HG02623 (cell line): ENCODE results near the gene SUCLA2.

Source experiments
- ATAC-seq: cut with Tn5 transposase; IDR thresholded peaks from one replicate; pipeline ENCODE4 v1.9.1; 2021; ENCODE audit warnings: moderate library complexity; ENCODE audit not compliant: unreplicated experiment

SUCLA2 gene

DNA sequence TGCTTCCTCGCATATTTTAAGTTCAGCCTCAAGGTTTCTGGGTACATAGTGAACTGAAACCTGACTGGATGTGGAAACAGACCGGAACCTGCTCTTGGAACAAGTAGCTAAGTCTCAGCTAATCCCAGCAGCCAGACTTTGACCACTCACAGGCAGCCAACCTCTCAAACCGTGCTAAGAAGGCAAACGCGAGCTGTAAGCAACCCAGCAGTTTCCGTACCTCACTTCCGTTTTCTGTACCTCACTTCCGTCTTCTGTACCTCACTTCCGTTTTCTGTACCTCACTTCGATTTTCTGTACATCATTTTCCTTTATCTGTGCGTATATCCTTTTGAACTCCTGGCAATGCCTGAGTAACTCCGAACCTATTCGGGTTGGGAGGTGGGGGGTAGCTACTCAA lies 96.8 kb downstream of the SUCLA2 start:
- no peak for ATAC-seq

DNA sequence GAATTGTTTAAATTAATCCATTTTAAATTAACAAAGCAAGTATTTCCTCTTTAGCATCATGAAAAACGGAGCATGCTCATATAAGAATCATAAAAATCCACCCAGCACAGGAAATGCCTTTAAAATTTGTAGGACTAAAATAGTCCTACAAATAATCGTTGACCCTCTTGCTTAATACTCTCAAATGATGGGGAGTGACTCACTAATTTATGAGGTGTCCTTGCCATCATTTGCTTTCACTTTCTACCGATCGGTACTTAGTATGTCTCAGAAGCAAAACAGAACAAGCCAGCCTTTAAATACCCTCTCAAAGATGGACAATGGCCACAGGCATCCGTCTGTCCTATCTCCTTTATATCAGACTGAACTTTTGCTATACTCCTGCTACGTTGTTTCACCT lies 97.2 kb downstream of the SUCLA2 start:
- ATAC-seq: no peak

DNA sequence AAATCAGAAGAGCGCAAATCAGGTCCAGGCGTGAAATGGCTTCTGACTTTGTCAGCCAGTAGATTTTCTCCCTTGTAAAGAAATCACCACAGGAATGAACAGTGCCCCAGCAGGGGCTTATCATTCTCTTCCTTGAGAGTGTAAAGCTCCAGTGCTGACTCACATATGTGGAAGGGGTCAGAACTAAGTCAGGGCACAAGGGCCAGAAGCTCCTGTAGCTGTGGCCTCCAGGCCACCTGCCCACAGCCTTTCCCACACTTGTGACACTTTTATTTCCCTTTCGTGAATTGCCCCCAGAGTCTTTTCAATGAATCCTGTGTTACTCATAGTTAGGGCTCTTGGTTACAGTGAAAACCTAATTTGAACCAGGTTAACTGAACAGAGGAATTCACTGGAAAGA lies 99.6 kb downstream of the SUCLA2 start:
- ATAC-seq: no peak

- no peak for ATAC-seq
These were observed 103.0 kb downstream of the SUCLA2 start for GRCh38 chr13:47898080-47898479.

GRCh38 chr13:47897411-47898050 lies 103.5 kb downstream of the SUCLA2 start:
- ATAC-seq: no peak

DNA sequence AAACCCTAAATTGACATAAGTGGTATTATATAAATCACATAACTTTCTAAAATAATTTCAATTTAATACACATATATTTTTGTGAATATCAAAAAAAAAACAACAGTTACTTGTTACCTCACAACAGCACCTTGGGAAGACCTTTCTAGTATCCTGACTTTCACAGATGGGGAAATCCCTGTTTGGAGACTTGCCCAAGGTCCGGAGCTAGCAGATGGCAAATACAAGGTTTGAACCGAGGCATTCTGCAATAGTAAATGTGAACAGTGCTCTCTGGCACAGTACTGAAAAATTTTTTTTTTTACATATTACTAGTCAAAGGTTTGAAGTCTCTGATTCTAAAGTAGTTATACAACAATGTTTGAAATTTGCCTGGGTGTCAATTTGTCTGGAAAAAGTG lies 104.5 kb downstream of the SUCLA2 start:
- ATAC-seq: no peak

- no peak for ATAC-seq
These were observed 105.0 kb downstream of the SUCLA2 start for GRCh38 chr13:47896111-47896510.

- ATAC-seq: no peak
These were observed 107.5 kb downstream of the SUCLA2 start for GRCh38 chr13:47893527-47893926.
